ENCODE results near the gene AP1S1. TPM values are rescaled to one million over a fixed set of nuclear protein-coding genes. Genes with fewer than 3 reads are reported as not detected.
A peak's percentile ranks its signal among the peaks of the same experiment; 100 is the strongest.
"Not testable (repeated sequence)": the region's sequence is repeated elsewhere in the genome, so short reads cannot be mapped to it uniquely, and the experiment has no call there.

Gene AP1S1
- total RNA-seq (10 to 100 TPM in 8 of 9 donors, 1 to 10 TPM in 1; 9.9 to 24.5 (median 12.8) TPM), polyA plus RNA-seq (10 to 100 TPM; 15.9 to 41.8 TPM)
- long read RNA-seq, donor 1, partial matches to known transcripts = 0 of 1 reads
- long read RNA-seq, donor 1, other reads (novel, unspliced or antisense) = 0 of 1 reads
- long read RNA-seq, donor 2, transcript AP1S1-201 (5 exons, 1,303 nt) = major isoform, 9 of 9 reads
- long read RNA-seq, donor 2, partial matches to known transcripts = 0 of 9 reads
- long read RNA-seq, donor 2, other reads (novel, unspliced or antisense) = 0 of 9 reads
- long read RNA-seq, donor 3, partial matches to known transcripts = 0 of 4 reads
- long read RNA-seq, donor 3, other reads (novel, unspliced or antisense) = 0 of 4 reads

DNA sequence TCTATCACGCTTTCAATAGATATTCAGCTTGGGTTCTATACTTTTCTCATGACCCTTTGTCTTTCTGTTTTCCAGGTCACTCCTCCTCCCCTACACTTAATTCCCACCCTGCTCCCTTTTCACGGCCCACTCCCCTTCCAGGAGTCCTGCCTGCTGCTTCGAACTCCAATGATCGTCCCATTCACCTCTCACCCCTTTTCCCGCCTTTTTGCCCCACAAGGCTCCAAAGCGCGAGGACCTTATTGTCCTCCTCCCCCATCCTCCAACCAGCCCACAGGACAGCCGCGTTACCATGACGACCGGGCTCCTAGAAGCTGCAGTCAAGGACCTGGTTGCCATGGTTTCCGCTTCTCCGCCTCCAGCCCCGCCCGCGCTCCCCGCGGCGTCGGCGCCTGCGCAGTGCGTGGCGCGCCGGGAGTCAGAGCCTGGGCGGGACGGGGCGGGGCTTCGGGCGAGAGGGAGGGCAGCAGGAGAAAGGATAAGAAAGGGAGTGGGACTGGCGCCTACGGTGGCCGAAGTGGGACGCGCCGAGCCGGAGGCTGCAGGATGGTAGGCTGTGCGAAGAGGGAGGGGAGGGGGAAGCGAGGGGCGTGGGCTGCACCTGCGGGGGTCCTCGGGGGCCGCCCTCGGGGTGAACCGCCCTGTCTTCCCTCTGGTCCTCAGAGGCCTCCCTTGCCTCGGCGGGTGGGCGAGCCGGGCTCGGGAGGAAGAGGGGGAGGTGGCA, at the start of gene AP1S1:
AP1S1 (plus strand) TSS at position 508 of the 724 bp plus-strand sequence; CDS start at position 547, 39 bp downstream.
- peak; percentile 87 to 99 (median 98) for ATAC-seq
- TF ChIP-seq POLR2A (IDR thresholded peaks at IDR 0.05) = peak in 1 of 2 donors; percentile 41
- TF ChIP-seq, protein P1, sequence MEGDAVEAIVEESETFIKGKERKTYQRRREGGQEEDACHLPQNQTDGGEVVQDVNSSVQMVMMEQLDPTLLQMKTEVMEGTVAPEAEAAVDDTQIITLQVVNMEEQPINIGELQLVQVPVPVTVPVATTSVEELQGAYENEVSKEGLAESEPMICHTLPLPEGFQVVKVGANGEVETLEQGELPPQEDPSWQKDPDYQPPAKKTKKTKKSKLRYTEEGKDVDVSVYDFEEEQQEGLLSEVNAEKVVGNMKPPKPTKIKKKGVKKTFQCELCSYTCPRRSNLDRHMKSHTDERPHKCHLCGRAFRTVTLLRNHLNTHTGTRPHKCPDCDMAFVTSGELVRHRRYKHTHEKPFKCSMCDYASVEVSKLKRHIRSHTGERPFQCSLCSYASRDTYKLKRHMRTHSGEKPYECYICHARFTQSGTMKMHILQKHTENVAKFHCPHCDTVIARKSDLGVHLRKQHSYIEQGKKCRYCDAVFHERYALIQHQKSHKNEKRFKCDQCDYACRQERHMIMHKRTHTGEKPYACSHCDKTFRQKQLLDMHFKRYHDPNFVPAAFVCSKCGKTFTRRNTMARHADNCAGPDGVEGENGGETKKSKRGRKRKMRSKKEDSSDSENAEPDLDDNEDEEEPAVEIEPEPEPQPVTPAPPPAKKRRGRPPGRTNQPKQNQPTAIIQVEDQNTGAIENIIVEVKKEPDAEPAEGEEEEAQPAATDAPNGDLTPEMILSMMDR (IDR thresholded peaks at IDR 0.05) = no peak
- peak within 1 kb of the TSS in 7 of 12 donors; percentile 24 to 58 (median 48) for H3K27ac ChIP-seq
- H3K36me3 ChIP-seq = peaks cover 0 to 25% (median 18%) of the 10 kb centered on the region in 9 donors
- intact Hi-C loops (cut with DNase I) = no loop called here
- H3K4me1 ChIP-seq = peaks cover 0 to 17% (median 9%) of the 10 kb centered on the region in 12 donors
- peak within 1 kb of the TSS; percentile 71 to 92 (median 80) for H3K4me3 ChIP-seq
- 2 to 6% (median 4%) methylated on average over 39 to 50 of the region's 51 CpGs for WGBS, 4 donors
- DNase-seq = peak; percentile 93 to 97 (median 95)
- H3K27me3 ChIP-seq = peaks cover 0 to 8% (median 0%) of the 10 kb centered on the region in 9 donors
- no peaks in the 10 kb centered on the region for H3K9me3 ChIP-seq

DNA sequence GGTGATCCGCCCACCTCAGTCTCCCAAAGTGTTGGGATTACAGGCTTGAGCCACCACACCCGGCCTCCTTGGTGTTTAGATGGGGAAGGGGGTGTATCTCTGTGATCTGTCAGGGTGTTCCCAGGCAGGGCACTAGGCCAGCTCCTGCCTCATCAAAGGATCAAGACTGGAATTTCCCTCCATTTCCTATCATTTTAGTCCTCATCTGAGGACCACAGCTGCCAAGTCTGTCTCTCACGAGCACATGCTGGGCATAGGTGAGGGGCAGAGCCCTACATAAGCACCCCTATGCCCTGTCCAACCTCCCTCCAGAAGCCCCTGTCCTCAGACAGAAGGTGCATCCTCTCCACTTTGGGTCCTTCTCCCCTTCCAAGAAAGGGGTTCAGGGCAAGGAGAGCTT, 49.5 kb upstream of the AP1S1 start:
- ATAC-seq = no peak
- intact Hi-C loops (cut with DNase I) = no loop called here
- Histone ChIP-seq H3K27ac (no peak overlapping the region), H3K4me1 (peaks cover 6 to 50% (median 22%) of the 10 kb centered on the region in 12 donors), H3K4me3 (no peak overlapping the region), H3K27me3 (no peaks in the 10 kb centered on the region), H3K36me3 (no peaks in the 10 kb centered on the region), H3K9me3 (no peaks in the 10 kb centered on the region)
- TF ChIP-seq, protein P1 (IDR thresholded peaks at IDR 0.05) = no peak
- no peak for TF ChIP-seq POLR2A (IDR thresholded peaks at IDR 0.05)
- WGBS, 4 donors = 67 to 85% (median 75%) methylated on average over 3 of the region's 3 CpGs
- no peak for DNase-seq

DNA sequence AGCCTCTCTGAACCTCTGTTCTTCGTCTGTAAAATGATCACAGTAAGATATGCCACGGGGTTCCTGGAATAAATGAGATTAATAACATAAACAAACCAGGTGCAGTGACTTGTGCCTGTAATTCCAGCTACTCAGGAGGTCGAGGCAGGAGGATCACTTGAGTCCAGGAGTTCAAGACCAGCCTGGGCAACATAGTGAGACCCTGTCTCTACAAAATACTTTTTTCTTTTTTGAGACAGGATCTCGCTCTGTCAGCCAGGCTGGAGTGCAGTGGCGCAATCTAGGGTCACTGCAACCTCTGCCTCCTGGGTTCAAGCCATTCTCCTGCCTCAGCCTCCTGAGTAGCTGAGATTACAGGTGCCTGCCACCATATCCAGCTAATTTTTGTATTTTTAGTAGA, 49.0 kb upstream of the AP1S1 start:
- ATAC-seq; H3K27me3 ChIP-seq; H3K27ac ChIP-seq; intact Hi-C loops (cut with DNase I); DNase-seq; H3K4me3 ChIP-seq; H3K36me3 ChIP-seq; H3K9me3 ChIP-seq: not testable (repeated sequence)
- WGBS, 4 donors = 82 to 86% (median 82%) methylated on average over 5 of the region's 5 CpGs
- H3K4me1 ChIP-seq = peaks cover 5 to 46% (median 18%) of the 10 kb centered on the region in 12 donors

DNA sequence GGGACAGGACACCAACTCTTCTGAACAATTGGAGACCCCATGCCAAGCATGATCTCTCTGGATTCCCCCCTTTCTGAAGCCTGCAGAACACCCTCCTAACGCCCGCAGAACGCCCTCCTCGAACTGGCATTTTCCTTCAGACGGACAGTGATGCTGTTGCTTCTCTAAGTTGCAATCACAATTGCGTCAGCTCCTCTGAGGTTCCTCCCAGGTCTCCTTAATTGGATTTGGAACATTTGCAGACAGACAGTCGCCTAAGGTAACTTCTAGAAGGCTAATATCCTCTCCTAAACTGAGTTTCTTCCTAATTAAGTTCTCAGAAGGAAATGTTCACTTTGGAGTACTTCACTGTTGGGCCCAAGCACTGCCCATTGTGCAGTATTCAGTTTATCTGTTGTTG, 47.9 kb upstream of the AP1S1 start:
- no peak overlapping the region for H3K4me3 ChIP-seq
- intact Hi-C loops (cut with DNase I) = no loop called here
- no peaks in the 10 kb centered on the region for H3K27me3 ChIP-seq
- no peaks in the 10 kb centered on the region for H3K9me3 ChIP-seq
- peaks cover 0 to 41% (median 18%) of the 10 kb centered on the region in 12 donors for H3K4me1 ChIP-seq
- no peak for ATAC-seq
- TF ChIP-seq POLR2A (IDR thresholded peaks at IDR 0.05) = no peak
- TF ChIP-seq, protein P1 (IDR thresholded peaks at IDR 0.05) = no peak
- WGBS, 4 donors = 90 to 92% (median 91%) methylated on average over 7 of the region's 7 CpGs
- DNase-seq = no peak
- H3K36me3 ChIP-seq = no peaks in the 10 kb centered on the region
- no peak overlapping the region for H3K27ac ChIP-seq

Data from heart left ventricle (tissue), 16 donors.